ENCODE data around the gene HEATR1. TPM values are rescaled to one million over a fixed set of nuclear protein-coding genes. Genes with fewer than 3 reads are reported as not detected.

Gene HEATR1
- total RNA-seq, 2 experiments from 2014 or later, result 34.4 to 69.0 TPM

GRCh38 chr1:236524895-236525184 is 79.5 kb downstream of the HEATR1 start:
- ChIA-PET CTCF (ENCODE audit: unreplicated experiment) (interaction anchor here (1.0 kb wide), 1 partner anchor 9 kb away, joined by 4 read pairs; no protein-coding TSS in a partner anchor), POLR2A (interaction anchor here (0.6 to 0.7 kb wide), 2 partner anchors 80 to 431 kb away, joined by 3 to 4 read pairs; partner anchors contain the start of gene HEATR1)
- Histone ChIP-seq H3K79me2 (ENCODE audit: insufficient read depth, low read depth, low read length) (no peaks in the 10 kb centered on the region), H4K20me1 (ENCODE audit: insufficient read depth, low read length) (no peaks in the 10 kb centered on the region), H3K27ac (ENCODE audit: low read depth, low read length, poor library complexity, severe bottlenecking) (no peak overlapping the region), H3K36me3 (ENCODE audit: insufficient read depth, low read length) (no peaks in the 10 kb centered on the region), H3K4me1 (ENCODE audit: insufficient read depth, low read length, poor library complexity, severe bottlenecking) (peaks cover 11% of the 10 kb centered on the region), H3K4me2 (ENCODE audit: low read length) (peak overlapping the region; percentile 68), H3K9me3 (ENCODE audit: low read length) (no peaks in the 10 kb centered on the region), H3K4me3 (ENCODE audit: low read depth, low read length, poor library complexity, severe bottlenecking) (peak overlapping the region; percentile 61), H3K9me2 (ENCODE audit: insufficient read depth, low read length) (no peaks in the 10 kb centered on the region), H2AFZ (ENCODE audit: low read length) (peak overlapping the region; percentile 66; the same call in 1 of the 2 replicates)
- peak; percentile 24 for DNase-seq (ENCODE audit: low spot score)
- no TSS peak for BruUV-seq (replicated peaks)
- intact Hi-C loops (cut with micrococcal nuclease; ENCODE audit: unreplicated experiment), result no loop called here
- TF ChIP-seq CTCF (conservative IDR thresholded peaks at IDR 0.05; ENCODE audit: low read length), result no peak
- TF ChIP-seq EZH2phosphoT487 (IDR thresholded peaks at IDR 0.05; ENCODE audit: borderline replicate concordance, low read depth, low read length), result no peak

GRCh38 chr1:236524142-236524894 is 80.0 kb downstream of the HEATR1 start:
- Histone ChIP-seq H2AFZ (ENCODE audit: low read length) (peak overlapping the region; percentile 66; the same call in 1 of the 2 replicates), H3K27ac (ENCODE audit: low read depth, low read length, poor library complexity, severe bottlenecking) (no peak overlapping the region), H3K4me1 (ENCODE audit: insufficient read depth, low read length, poor library complexity, severe bottlenecking) (peaks cover 11% of the 10 kb centered on the region), H3K9me3 (ENCODE audit: low read length) (no peaks in the 10 kb centered on the region), H3K4me2 (ENCODE audit: low read length) (peak overlapping the region; percentile 68), H3K4me3 (ENCODE audit: low read depth, low read length, poor library complexity, severe bottlenecking) (peak overlapping the region; percentile 61), H4K20me1 (ENCODE audit: insufficient read depth, low read length) (no peaks in the 10 kb centered on the region), H3K9me2 (ENCODE audit: insufficient read depth, low read length) (no peaks in the 10 kb centered on the region), H3K36me3 (ENCODE audit: insufficient read depth, low read length) (no peaks in the 10 kb centered on the region), H3K79me2 (ENCODE audit: insufficient read depth, low read depth, low read length) (no peaks in the 10 kb centered on the region)
- ChIA-PET CTCF (ENCODE audit: unreplicated experiment) (interaction anchor here (1.0 kb wide), 1 partner anchor 10 kb away, joined by 4 read pairs; no protein-coding TSS in a partner anchor), POLR2A (interaction anchor here (0.6 to 0.7 kb wide), 2 partner anchors 80 to 431 kb away, joined by 3 to 4 read pairs; partner anchors contain the start of gene HEATR1)
- DNase-seq (ENCODE audit: low spot score), result peak; percentile 48
- no TSS peak for BruUV-seq (replicated peaks)
- no peak for TF ChIP-seq EZH2phosphoT487 (IDR thresholded peaks at IDR 0.05; ENCODE audit: borderline replicate concordance, low read depth, low read length)
- no peak for TF ChIP-seq CTCF (conservative IDR thresholded peaks at IDR 0.05; ENCODE audit: low read length)
- intact Hi-C loops (cut with micrococcal nuclease; ENCODE audit: unreplicated experiment), result no loop called here

GRCh38 chr1:236523704-236524141 is 80.6 kb downstream of the HEATR1 start, which contains the start of gene LGALS8:
Gene LGALS8 (plus strand): TSS chr1:236523982. CDS start chr1:236526071, 2,089 bp downstream.
- intact Hi-C loops (cut with micrococcal nuclease; ENCODE audit: unreplicated experiment), result no loop called here
- CTCF ChIA-PET (ENCODE audit: unreplicated experiment), result no interaction called here

More at GRCh38 chr1:236523704-236524141, 80.6 kb downstream of the HEATR1 start, which contains the start of gene LGALS8:
- no peaks in the 10 kb centered on the region for H3K36me3 ChIP-seq (ENCODE audit: insufficient read depth, low read length)
- peak within 1 kb of the TSS; percentile 66; the same call in 1 of the 2 replicates for H2AFZ ChIP-seq (ENCODE audit: low read length)
- H3K9me3 ChIP-seq (ENCODE audit: low read length), result no peaks in the 10 kb centered on the region
- H3K27ac ChIP-seq (ENCODE audit: low read depth, low read length, poor library complexity, severe bottlenecking), result no peak within 1 kb of the TSS
- peak within 1 kb of the TSS; percentile 61 for H3K4me3 ChIP-seq (ENCODE audit: low read depth, low read length, poor library complexity, severe bottlenecking)
- H3K4me2 ChIP-seq (ENCODE audit: low read length), result peak within 1 kb of the TSS; percentile 68
- no peaks in the 10 kb centered on the region for H3K9me2 ChIP-seq (ENCODE audit: insufficient read depth, low read length)
- no peak for DNase-seq (ENCODE audit: low spot score)
- no peaks in the 10 kb centered on the region for H3K79me2 ChIP-seq (ENCODE audit: insufficient read depth, low read depth, low read length)
- peaks cover 11% of the 10 kb centered on the region for H3K4me1 ChIP-seq (ENCODE audit: insufficient read depth, low read length, poor library complexity, severe bottlenecking)
- BruUV-seq (replicated peaks), result no TSS peak
- TF ChIP-seq EZH2phosphoT487 (IDR thresholded peaks at IDR 0.05; ENCODE audit: borderline replicate concordance, low read depth, low read length) (no peak), CTCF (conservative IDR thresholded peaks at IDR 0.05; ENCODE audit: low read length) (no peak)
- POLR2A ChIA-PET, result no interaction called here
- H4K20me1 ChIP-seq (ENCODE audit: insufficient read depth, low read length), result no peaks in the 10 kb centered on the region
